ENCODE data around the gene COLEC11. TPM values are rescaled to one million over a fixed set of nuclear protein-coding genes. Genes with fewer than 3 reads are reported as not detected.

Gene COLEC11
- polyA plus RNA-seq, 2 of the 4 experiments (the other 2 are of a cell fraction), result 0.30 to 0.97 TPM

DNA sequence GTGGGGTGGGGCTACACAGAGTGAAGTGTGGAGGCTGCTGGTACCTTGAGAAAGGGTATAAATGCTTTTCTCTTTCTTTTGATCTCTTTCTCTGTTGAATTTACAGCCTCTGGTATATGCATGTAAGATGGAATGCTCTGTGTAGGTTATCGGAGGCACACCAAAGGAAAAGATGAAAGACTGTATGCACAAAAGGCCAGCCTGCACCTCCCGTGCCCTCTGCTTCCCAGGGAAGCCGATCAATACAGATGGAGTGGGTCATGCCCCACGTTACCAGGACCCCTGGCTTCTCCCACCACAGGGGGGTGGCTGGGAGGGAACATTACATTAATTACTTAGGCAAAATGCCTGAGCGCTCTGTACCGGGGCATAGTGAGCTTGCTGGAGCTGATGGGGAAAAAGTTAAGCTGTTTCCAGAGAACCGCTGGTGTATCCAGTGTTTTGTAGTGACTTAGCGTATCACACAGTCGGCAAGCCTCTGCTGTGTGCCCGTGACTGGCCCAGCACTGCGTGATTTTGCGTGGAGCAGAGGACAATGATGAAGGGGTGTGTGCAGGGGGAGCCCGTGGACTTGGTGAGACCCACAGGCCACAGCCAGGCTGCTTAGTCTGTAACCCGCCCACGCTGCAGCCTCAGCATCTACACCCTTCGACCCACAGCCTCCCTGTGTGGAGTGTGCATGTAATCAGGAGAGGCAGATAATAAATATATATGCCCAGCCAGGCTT lies 71.1 kb downstream of the COLEC11 start (continued):
- TF ChIP-seq, protein P1, sequence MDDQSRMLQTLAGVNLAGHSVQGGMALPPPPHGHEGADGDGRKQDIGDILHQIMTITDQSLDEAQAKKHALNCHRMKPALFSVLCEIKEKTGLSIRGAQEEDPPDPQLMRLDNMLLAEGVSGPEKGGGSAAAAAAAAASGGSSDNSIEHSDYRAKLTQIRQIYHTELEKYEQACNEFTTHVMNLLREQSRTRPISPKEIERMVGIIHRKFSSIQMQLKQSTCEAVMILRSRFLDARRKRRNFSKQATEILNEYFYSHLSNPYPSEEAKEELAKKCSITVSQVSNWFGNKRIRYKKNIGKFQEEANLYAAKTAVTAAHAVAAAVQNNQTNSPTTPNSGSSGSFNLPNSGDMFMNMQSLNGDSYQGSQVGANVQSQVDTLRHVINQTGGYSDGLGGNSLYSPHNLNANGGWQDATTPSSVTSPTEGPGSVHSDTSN (IDR thresholded peaks at IDR 0.05), result no peak
- TF ChIP-seq CHD2 (IDR thresholded peaks at IDR 0.05; ENCODE audit: low read length, partially characterized antibody), result no peak

DNA sequence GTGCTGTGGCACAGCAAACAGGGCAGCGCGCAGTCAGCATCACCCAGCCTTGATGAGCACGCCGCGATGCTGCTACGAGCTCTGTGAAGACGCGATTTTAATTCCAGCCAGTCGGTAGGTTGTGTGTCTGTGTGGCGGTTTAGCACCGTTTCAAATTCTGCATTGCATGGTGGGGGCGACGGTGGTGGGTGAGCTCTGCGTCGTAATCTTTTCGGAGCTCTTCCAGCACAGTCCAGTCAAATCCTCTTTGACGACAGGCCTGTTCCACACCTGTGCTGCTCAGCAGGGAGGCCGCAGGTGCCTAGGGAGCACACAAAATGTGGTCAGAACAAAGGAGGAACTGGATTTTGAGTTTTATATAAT lies 71.7 kb downstream of the COLEC11 start:
- TF ChIP-seq POLR2A (IDR thresholded peaks at IDR 0.05; ENCODE audit: low read length), result no peak
- TF ChIP-seq, protein P2, sequence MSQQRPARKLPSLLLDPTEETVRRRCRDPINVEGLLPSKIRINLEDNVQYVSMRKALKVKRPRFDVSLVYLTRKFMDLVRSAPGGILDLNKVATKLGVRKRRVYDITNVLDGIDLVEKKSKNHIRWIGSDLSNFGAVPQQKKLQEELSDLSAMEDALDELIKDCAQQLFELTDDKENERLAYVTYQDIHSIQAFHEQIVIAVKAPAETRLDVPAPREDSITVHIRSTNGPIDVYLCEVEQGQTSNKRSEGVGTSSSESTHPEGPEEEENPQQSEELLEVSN (IDR thresholded peaks at IDR 0.05; ENCODE audit: borderline replicate concordance, low read depth), result no peak
- TF ChIP-seq, protein P3, sequence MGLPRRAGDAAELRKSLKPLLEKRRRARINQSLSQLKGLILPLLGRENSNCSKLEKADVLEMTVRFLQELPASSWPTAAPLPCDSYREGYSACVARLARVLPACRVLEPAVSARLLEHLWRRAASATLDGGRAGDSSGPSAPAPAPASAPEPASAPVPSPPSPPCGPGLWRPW (IDR thresholded peaks at IDR 0.05), result no peak
- TF ChIP-seq ZC3H11A (IDR thresholded peaks at IDR 0.05), result no peak
- no peak for TF ChIP-seq HOXB5 (CRISPR knock-in tag; IDR thresholded peaks at IDR 0.05)
- no peak for TF ChIP-seq ZNF302 (CRISPR knock-in tag; IDR thresholded peaks at IDR 0.05)
- no peak for TF ChIP-seq MAFK (IDR thresholded peaks at IDR 0.05; ENCODE audit: partially characterized antibody)
- TF ChIP-seq, protein P4, sequence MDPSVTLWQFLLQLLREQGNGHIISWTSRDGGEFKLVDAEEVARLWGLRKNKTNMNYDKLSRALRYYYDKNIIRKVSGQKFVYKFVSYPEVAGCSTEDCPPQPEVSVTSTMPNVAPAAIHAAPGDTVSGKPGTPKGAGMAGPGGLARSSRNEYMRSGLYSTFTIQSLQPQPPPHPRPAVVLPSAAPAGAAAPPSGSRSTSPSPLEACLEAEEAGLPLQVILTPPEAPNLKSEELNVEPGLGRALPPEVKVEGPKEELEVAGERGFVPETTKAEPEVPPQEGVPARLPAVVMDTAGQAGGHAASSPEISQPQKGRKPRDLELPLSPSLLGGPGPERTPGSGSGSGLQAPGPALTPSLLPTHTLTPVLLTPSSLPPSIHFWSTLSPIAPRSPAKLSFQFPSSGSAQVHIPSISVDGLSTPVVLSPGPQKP (IDR thresholded peaks at IDR 0.05; ENCODE audit: low read depth, low read length), result no peak
- TF ChIP-seq RAD21 (conservative IDR thresholded peaks at IDR 0.05 in 1 of 2, IDR thresholded peaks at IDR 0.05 in 1 of 2), result no peak
- no peak for TF ChIP-seq MAZ (IDR thresholded peaks at IDR 0.05; ENCODE audit: borderline replicate concordance, low read depth, low read length)
- TF ChIP-seq, protein P5, sequence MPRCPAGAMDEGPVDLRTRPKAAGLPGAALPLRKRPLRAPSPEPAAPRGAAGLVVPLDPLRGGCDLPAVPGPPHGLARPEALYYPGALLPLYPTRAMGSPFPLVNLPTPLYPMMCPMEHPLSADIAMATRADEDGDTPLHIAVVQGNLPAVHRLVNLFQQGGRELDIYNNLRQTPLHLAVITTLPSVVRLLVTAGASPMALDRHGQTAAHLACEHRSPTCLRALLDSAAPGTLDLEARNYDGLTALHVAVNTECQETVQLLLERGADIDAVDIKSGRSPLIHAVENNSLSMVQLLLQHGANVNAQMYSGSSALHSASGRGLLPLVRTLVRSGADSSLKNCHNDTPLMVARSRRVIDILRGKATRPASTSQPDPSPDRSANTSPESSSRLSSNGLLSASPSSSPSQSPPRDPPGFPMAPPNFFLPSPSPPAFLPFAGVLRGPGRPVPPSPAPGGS (IDR thresholded peaks at IDR 0.05), result no peak
- no peak for TF ChIP-seq RFX5 (IDR thresholded peaks at IDR 0.05)
- no peak for TF ChIP-seq ZFP36 (IDR thresholded peaks at IDR 0.05; ENCODE audit: borderline replicate concordance, partially characterized antibody)
- TF ChIP-seq KDM1A (IDR thresholded peaks at IDR 0.05; ENCODE audit: low read depth), result no peak
- no peak for FAIRE-seq
- Histone ChIP-seq H3K4me1 (no peaks in the 10 kb centered on the region), H3K27ac (no peak overlapping the region), H3K9me3 (no peaks in the 10 kb centered on the region), H3K4me3 (no peak overlapping the region), H3K4me2 (no peak overlapping the region)
- ATAC-seq, result no peak
- 90% methylated on average over 18 of the region's 18 CpGs for WGBS (ENCODE audit: missing lambda C conversion rate)
- POLR2A ChIA-PET, result no interaction called here
- CTCF ChIA-PET, result interaction anchor here (1.4 to 2.7 kb wide), 3 partner anchors 8 to 25 kb away, joined by 5 to 11 read pairs (median 6); no protein-coding TSS in a partner anchor
- DNase-seq (ENCODE audit: low read depth in 1 of 2, low spot score in 1 of 2), result no peak

DNA sequence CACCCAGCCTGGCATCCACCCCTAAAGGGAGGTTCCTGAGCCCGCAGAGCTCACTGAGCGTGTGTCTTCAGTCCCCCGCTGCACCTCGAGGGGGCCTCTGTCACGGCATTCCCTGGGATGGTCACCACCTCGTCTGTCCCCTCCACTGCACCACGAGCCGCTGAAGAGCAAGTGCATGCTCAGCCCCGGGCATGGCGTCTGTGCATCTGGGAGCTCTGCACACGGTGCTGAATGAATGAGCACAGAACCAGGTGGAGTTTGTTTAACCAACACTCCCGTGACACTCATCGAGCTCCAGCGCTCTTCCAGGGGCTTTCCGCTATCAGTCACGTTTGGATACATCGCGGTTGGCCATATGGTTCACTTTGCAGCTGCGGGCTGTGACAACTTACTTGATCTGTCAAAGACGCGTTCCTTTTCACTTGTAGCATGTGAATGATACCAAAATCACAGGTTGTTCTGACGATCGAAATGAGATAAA lies 72.3 kb downstream of the COLEC11 start:
- no peak overlapping the region for H3K27ac ChIP-seq
- ChIA-PET CTCF (interaction anchor here (1.7 to 2.7 kb wide), 3 partner anchors 15 to 205 kb away, joined by 3 to 11 read pairs (median 6); no protein-coding TSS in a partner anchor), POLR2A (interaction anchor here (1.3 kb wide), 1 partner anchor 109 kb away, joined by 3 read pairs; the partner anchor contains the start of gene RNASEH1)
- ATAC-seq (peak; percentile 69 to 73), FAIRE-seq (no peak), DNase-seq (ENCODE audit: low read depth in 1 of 2, low spot score in 1 of 2) (no peak)
- no peak for TF ChIP-seq HDAC2 (IDR thresholded peaks at IDR 0.05)
- TF ChIP-seq HEYL (CRISPR knock-in tag; IDR thresholded peaks at IDR 0.05), result no peak
- no peak overlapping the region for H3K4me3 ChIP-seq
- 17% methylated on average over 23 of the region's 23 CpGs for WGBS (ENCODE audit: missing lambda C conversion rate)
- H3K4me1 ChIP-seq, result no peaks in the 10 kb centered on the region
- no peaks in the 10 kb centered on the region for H3K9me3 ChIP-seq
- H3K4me2 ChIP-seq, result peak overlapping the region; percentile 53
